A673 (cell line): Measurements from ENCODE around the gene HRC.

Source experiments
- CTCF ChIP-seq: fragments of 300-800, 200-600 bp; sonication (generic); conservative IDR thresholded peaks from 2 replicates; pipeline ENCODE4 v1.5.1; 2017; ENCODE audit warnings: low read depth, mild to moderate bottlenecking, antibody characterized with exemption, low read length, moderate library complexity, mixed read lengths
- EZH2 ChIP-seq: fragments of 200-600 bp; sonication (generic); IDR thresholded peaks from 2 replicates; pipeline ENCODE4 v1.6.1; 2017; ENCODE audit warnings: borderline replicate concordance, low read depth, mild to moderate bottlenecking, mixed read lengths, antibody characterized with exemption, low read length; ENCODE audit not compliant: poor library complexity, severe bottlenecking

- TF ChIP-seq EZH2 (no peak), CTCF (no peak)
Measured at GRCh38 chr19:49136771-49137171, 18.4 kb downstream of the HRC start.
